SK-N-MC (cell line): Measurements from ENCODE around the gene CREM.

Experiments used
- EZH2 ChIP-seq: fragments of 200-600 bp; sonication (generic); IDR thresholded peaks from one replicate; pipeline ENCODE4 v1.6.1; 2017; ENCODE audit warnings: antibody characterized with exemption
- POLR2AphosphoS5 ChIP-seq: IDR thresholded peaks from 2 replicates; pipeline ENCODE4 v1.6.1; 2012; ENCODE audit warnings: mild to moderate bottlenecking, low read depth, low read length, borderline replicate concordance

DNA sequence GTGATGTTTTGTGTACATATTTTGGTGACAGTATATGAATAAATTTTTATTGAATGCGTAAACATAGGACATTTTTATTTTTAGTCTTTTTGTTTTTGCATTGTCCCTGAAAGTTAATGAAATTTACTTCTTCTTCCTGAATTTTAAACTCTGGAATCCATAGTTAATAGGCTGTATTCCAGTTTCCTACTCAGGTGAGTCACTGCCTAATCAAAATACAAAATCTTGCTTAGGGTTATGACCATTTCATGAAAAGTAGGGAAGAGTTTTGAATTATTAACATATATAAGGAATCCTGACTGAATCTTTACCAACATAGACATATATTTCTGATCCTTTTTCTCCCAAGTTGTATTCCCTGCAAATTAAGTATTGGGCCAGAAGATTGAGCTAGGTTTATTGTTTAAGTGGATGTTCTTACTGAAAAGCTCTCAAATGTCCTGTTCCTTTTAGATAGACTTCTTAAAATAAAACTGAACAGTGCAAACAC, 2.6 kb downstream of the CREM start:
- TF ChIP-seq EZH2 (no peak), POLR2AphosphoS5 (no peak)
